Testis (tissue), 2 donors: ENCODE results near the gene PTEN.

Source experiments
- POLR2A ChIP-seq: fragments of 450-650 bp; IDR thresholded peaks from one replicate; pipeline ENCODE4 v1.6.1; 2017; ENCODE audit warnings: antibody characterized with exemption, mild to moderate bottlenecking, moderate library complexity
- TF ChIP-seq, protein P1 (sequence below), 3 experiments: fragments of 450-650 bp in 2 of 3; fragments of 200-600 bp in 1 of 3; sonication (generic) in 1 of 3; IDR thresholded peaks; one replicate each; pipeline ENCODE4 v1.5.1; 2016 to 2019; ENCODE audit warnings: antibody characterized with exemption in 3 of 3, mild to moderate bottlenecking in 2 of 3, moderate library complexity in 1 of 3

DNA sequence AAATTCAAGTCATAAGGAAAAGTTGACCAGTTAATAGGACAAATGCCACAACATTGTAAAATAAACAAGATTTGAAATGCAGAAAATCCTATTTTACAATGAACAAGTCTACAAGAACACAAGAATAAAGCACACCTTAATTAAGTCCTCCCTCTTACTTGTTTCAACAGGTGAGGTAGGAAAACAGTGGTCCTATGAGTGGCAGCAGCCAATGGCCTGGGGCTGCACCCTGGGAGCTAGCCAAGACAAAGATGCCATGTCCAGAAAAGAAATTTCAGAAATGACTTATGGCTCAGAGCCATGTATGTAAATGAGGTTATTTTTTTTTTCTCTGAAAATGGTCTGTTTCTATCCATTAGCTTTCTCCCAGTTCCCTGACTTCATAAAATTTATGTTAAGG lies 14.4 kb upstream of the PTEN start:
- TF ChIP-seq, protein P1, sequence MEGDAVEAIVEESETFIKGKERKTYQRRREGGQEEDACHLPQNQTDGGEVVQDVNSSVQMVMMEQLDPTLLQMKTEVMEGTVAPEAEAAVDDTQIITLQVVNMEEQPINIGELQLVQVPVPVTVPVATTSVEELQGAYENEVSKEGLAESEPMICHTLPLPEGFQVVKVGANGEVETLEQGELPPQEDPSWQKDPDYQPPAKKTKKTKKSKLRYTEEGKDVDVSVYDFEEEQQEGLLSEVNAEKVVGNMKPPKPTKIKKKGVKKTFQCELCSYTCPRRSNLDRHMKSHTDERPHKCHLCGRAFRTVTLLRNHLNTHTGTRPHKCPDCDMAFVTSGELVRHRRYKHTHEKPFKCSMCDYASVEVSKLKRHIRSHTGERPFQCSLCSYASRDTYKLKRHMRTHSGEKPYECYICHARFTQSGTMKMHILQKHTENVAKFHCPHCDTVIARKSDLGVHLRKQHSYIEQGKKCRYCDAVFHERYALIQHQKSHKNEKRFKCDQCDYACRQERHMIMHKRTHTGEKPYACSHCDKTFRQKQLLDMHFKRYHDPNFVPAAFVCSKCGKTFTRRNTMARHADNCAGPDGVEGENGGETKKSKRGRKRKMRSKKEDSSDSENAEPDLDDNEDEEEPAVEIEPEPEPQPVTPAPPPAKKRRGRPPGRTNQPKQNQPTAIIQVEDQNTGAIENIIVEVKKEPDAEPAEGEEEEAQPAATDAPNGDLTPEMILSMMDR (IDR thresholded peaks at IDR 0.05) = no peak
- TF ChIP-seq POLR2A = no peak
